ENCODE data around the gene NWD2. TPM values are rescaled to one million over a fixed set of nuclear protein-coding genes. Genes with fewer than 3 reads are reported as not detected.

Gene NWD2
- polyA plus RNA-seq, 1 experiment, result not detected

GRCh38 chr4:37220685-37221084, 23.9 kb upstream of the NWD2 start:
- Histone ChIP-seq H3K27me3 (ENCODE audit: control insufficient read depth, insufficient read depth, low read length) (no peaks in the 10 kb centered on the region), H3K36me3 (ENCODE audit: control insufficient read depth, insufficient read depth, low read length) (no peaks in the 10 kb centered on the region), H3K4me3 (ENCODE audit: low read depth, low read length) (no peak overlapping the region)
- TF ChIP-seq CTCF (IDR thresholded peaks at IDR 0.05; ENCODE audit: insufficient read depth, low read depth, low read length), result no peak
- CTCF ChIA-PET, result no interaction called here
- POLR2A ChIA-PET, result no interaction called here
- no peak for DNase-seq (ENCODE audit: low read depth)

- CTCF ChIA-PET, result no interaction called here
- Histone ChIP-seq H3K27me3 (ENCODE audit: control insufficient read depth, insufficient read depth, low read length) (no peaks in the 10 kb centered on the region), H3K36me3 (ENCODE audit: control insufficient read depth, insufficient read depth, low read length) (no peaks in the 10 kb centered on the region), H3K4me3 (ENCODE audit: low read depth, low read length) (no peak overlapping the region)
- no peak for TF ChIP-seq CTCF (IDR thresholded peaks at IDR 0.05; ENCODE audit: insufficient read depth, low read depth, low read length)
- POLR2A ChIA-PET, result no interaction called here
- DNase-seq (ENCODE audit: low read depth), result no peak
Observed at GRCh38 chr4:37223732-37224131, 20.8 kb upstream of the NWD2 start.

GRCh38 chr4:37224854-37225253, 19.7 kb upstream of the NWD2 start:
- DNase-seq (ENCODE audit: low read depth), result no peak
- Histone ChIP-seq H3K27me3 (ENCODE audit: control insufficient read depth, insufficient read depth, low read length) (no peaks in the 10 kb centered on the region), H3K36me3 (ENCODE audit: control insufficient read depth, insufficient read depth, low read length) (no peaks in the 10 kb centered on the region), H3K4me3 (ENCODE audit: low read depth, low read length) (no peak overlapping the region)
- TF ChIP-seq CTCF (IDR thresholded peaks at IDR 0.05; ENCODE audit: insufficient read depth, low read depth, low read length), result no peak
- ChIA-PET CTCF (no interaction called here), POLR2A (no interaction called here)

- TF ChIP-seq CTCF (IDR thresholded peaks at IDR 0.05; ENCODE audit: insufficient read depth, low read depth, low read length), result no peak
- H3K36me3 ChIP-seq (ENCODE audit: control insufficient read depth, insufficient read depth, low read length), result no peaks in the 10 kb centered on the region
- H3K27me3 ChIP-seq (ENCODE audit: control insufficient read depth, insufficient read depth, low read length), result no peaks in the 10 kb centered on the region
- DNase-seq (ENCODE audit: low read depth), result no peak
- ChIA-PET POLR2A (no interaction called here), CTCF (no interaction called here)
- H3K4me3 ChIP-seq (ENCODE audit: low read depth, low read length), result no peak overlapping the region
Observed at GRCh38 chr4:37225778-37226177, 18.8 kb upstream of the NWD2 start.

- no peak for DNase-seq (ENCODE audit: low read depth)
- H3K27me3 ChIP-seq (ENCODE audit: control insufficient read depth, insufficient read depth, low read length), result no peaks in the 10 kb centered on the region
- no peak for TF ChIP-seq CTCF (IDR thresholded peaks at IDR 0.05; ENCODE audit: insufficient read depth, low read depth, low read length)
- H3K36me3 ChIP-seq (ENCODE audit: control insufficient read depth, insufficient read depth, low read length), result no peaks in the 10 kb centered on the region
- ChIA-PET CTCF (no interaction called here), POLR2A (no interaction called here)
- no peak overlapping the region for H3K4me3 ChIP-seq (ENCODE audit: low read depth, low read length)
Observed at GRCh38 chr4:37232315-37232714, 12.2 kb upstream of the NWD2 start.
